ENCODE measurements around the gene LMNB1. TPM values are rescaled to one million over a fixed set of nuclear protein-coding genes. Genes with fewer than 3 reads are reported as not detected.

LMNB1 gene
- total RNA-seq, 3 donors from 2014 or later (not counting 1 experiment from before 2014, with no cell fraction given): 31.2 to 57.8 (median 37.3) TPM

DNA sequence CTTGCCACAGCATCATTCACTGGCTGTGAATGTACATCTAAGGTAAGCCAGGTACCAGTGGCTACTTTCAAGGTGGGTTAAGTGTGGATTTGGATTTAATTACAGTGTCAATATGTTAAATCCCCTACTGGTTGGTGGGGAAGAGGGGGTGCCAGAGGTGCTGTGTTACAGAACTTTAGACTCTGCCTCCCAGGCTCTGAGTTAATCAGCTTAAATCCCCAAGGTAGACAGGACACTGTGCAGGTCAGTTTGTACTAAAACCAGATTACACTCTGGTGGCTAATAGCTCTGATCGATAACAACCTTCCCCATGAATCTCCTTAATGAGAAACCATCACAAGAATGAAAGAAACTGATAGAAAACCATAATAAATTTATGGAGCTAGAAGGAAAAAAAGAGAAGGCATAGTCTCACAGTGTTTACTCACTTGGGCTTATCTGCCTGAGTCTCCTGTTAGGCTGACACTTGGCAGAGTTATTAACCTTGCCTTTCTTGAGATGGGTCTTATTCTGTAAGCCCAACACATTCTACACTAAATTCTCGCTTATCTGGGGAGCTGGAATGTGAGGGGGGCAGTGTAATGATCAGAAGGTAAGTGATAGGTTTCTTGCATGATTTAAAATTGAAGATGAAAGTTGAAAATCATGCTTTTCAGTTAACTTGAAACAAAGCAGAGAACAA is 106.8 kb downstream of the LMNB1 start:
- no CpG with 5 or more reads among the region's 2 CpGs for WGBS (ENCODE audit: insufficient coverage)
- intact Hi-C loops (cut with micrococcal nuclease): no loop called here
- no peak overlapping the region for H3K4me3 Mint-ChIP-seq
- Histone ChIP-seq H3K27ac (ENCODE audit: low read length) (no peak overlapping the region), H3K9me3 (ENCODE audit: control insufficient read depth, insufficient read depth, low read length) (no peaks in the 10 kb centered on the region), H3K4me1 (ENCODE audit: control insufficient read depth, insufficient read depth, low read length) (no peaks in the 10 kb centered on the region), H3K36me3 (ENCODE audit: control insufficient read depth, insufficient read depth, low read length) (no peaks in the 10 kb centered on the region), H3K27me3 (ENCODE audit: control insufficient read depth, insufficient read depth, low read length) (no peaks in the 10 kb centered on the region), H3K4me3 (ENCODE audit: low read length) (no peak overlapping the region)
- H3K27ac Mint-ChIP-seq: no peak overlapping the region
- TF ChIP-seq, protein P1, sequence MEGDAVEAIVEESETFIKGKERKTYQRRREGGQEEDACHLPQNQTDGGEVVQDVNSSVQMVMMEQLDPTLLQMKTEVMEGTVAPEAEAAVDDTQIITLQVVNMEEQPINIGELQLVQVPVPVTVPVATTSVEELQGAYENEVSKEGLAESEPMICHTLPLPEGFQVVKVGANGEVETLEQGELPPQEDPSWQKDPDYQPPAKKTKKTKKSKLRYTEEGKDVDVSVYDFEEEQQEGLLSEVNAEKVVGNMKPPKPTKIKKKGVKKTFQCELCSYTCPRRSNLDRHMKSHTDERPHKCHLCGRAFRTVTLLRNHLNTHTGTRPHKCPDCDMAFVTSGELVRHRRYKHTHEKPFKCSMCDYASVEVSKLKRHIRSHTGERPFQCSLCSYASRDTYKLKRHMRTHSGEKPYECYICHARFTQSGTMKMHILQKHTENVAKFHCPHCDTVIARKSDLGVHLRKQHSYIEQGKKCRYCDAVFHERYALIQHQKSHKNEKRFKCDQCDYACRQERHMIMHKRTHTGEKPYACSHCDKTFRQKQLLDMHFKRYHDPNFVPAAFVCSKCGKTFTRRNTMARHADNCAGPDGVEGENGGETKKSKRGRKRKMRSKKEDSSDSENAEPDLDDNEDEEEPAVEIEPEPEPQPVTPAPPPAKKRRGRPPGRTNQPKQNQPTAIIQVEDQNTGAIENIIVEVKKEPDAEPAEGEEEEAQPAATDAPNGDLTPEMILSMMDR (IDR thresholded peaks at IDR 0.05): no peak
- H3K4me1 Mint-ChIP-seq: no peaks in the 10 kb centered on the region
- ATAC-seq (no peak), DNase-seq (no peak)
- no peaks in the 10 kb centered on the region for H3K36me3 Mint-ChIP-seq
- H3K27me3 Mint-ChIP-seq (ENCODE audit: low read depth in 2 of 2): no peaks in the 10 kb centered on the region
- no peaks in the 10 kb centered on the region for H3K9me3 Mint-ChIP-seq

DNA sequence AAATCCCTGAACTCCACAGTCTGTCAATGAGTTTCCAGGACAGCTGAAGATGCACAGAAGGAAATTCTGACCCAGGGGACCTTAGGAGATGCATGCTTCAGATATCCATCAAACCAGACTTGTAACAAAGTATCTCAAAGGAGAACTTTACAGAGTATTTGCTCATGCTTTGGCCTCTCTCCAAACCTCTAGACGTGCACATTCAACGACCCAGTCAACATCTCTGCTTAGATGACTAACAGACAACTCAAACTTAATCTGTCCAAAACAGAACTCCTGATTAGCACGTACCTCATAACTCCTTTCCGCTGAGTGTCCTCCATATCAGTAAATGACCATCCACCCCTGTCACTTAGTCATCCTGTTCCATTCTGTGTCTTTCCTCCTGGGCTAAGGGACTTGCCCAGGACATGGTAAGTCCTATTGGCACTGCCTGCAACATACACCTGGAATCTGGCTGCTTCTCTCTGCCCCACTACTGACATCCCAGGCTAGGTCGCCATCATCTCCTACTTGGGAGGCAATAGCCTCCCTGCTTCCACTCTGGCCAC is 107.4 kb downstream of the LMNB1 start:
- H3K27me3 ChIP-seq (ENCODE audit: control insufficient read depth, insufficient read depth, low read length): no peaks in the 10 kb centered on the region
- no peaks in the 10 kb centered on the region for H3K9me3 Mint-ChIP-seq
- no peaks in the 10 kb centered on the region for H3K27me3 Mint-ChIP-seq (ENCODE audit: low read depth in 2 of 2)
- 76% methylated on average over 5 of the region's 5 CpGs for WGBS (ENCODE audit: insufficient coverage)
- TF ChIP-seq, protein P1 (IDR thresholded peaks at IDR 0.05): no peak
- ATAC-seq (no peak), DNase-seq (no peak)
- H3K4me1 ChIP-seq (ENCODE audit: control insufficient read depth, insufficient read depth, low read length): no peaks in the 10 kb centered on the region
- intact Hi-C loops (cut with micrococcal nuclease): no loop called here
- H3K27ac ChIP-seq (ENCODE audit: low read length): no peak overlapping the region
- no peaks in the 10 kb centered on the region for H3K36me3 Mint-ChIP-seq
- H3K4me3 ChIP-seq (ENCODE audit: low read length): no peak overlapping the region
- no peaks in the 10 kb centered on the region for H3K9me3 ChIP-seq (ENCODE audit: control insufficient read depth, insufficient read depth, low read length)
- H3K36me3 ChIP-seq (ENCODE audit: control insufficient read depth, insufficient read depth, low read length): no peaks in the 10 kb centered on the region
- no peaks in the 10 kb centered on the region for H3K4me1 Mint-ChIP-seq
- H3K27ac Mint-ChIP-seq: no peak overlapping the region
- no peak overlapping the region for H3K4me3 Mint-ChIP-seq

Other genes starting within 250 kb of the LMNB1 start
- gene ALDH7A1, start 181.9 kb upstream of the LMNB1 start, total RNA-seq: 1 to 10 TPM in 2 of 3 donors, under 1 TPM in 1; 0.66 to 1.3 (median 1.2) TPM
- gene PHAX, start 176.2 kb upstream of the LMNB1 start, total RNA-seq: 10 to 100 TPM; 39.2 to 43.6 (median 40.0) TPM

Data from natural killer cell (primary cell).